ENCODE results near the gene NREP. TPM values are rescaled to one million over a fixed set of nuclear protein-coding genes. Genes with fewer than 3 reads are reported as not detected.

NREP gene
- total and polyA plus RNA-seq, 2 donors (not counting 3 experiments of a cell fraction or from before 2014, with no cell fraction given): 96.7 to 112 TPM

DNA sequence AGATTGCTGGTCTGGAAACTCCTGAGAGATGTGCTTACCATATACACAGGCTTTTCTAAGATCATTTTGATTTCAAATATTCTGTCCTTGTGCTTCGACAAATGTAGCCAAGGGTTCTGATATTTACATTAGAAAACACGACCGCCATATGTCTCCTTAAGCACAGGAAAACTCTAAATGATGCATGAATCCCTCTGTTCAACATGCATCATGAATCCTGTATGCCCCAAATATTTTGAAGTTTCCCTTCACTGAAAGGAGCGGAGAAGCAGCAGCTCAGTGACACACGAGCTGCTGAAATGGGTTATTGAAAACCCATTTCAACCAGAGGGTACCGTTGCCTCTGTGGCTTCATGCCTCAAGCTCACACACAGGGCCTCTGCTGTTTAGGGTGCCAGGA lies 74.4 kb downstream of the NREP start:
- dilution Hi-C loops (cut with MboI; ENCODE audit: extremely low pct_ligation_motif_present, low sequenced_read_pairs): no loop called here
- no peaks in the 10 kb centered on the region for H3K27me3 ChIP-seq (ENCODE audit: control insufficient read depth in 2 of 2, insufficient read depth in 2 of 2, low read length in 2 of 2)
- no peak overlapping the region for H3K27ac ChIP-seq (ENCODE audit: insufficient read depth, low read depth, low read length)
- peaks cover 27% of the 10 kb centered on the region for H3K4me1 ChIP-seq (ENCODE audit: control insufficient read depth, extremely low read depth, insufficient read depth, low read length)
- ChIA-PET POLR2A (no interaction called here), CTCF (interaction anchor here (0.9 to 3.7 kb wide), 3 partner anchors 131 to 132 kb away, joined by 3 to 30 read pairs (median 4); no protein-coding TSS in a partner anchor)
- no peaks in the 10 kb centered on the region for H3K36me3 ChIP-seq (ENCODE audit: control insufficient read depth in 2 of 2, extremely low read depth in 1 of 2, insufficient read depth in 2 of 2, low read length in 2 of 2)
- DNase-seq (ENCODE audit: low read depth, low spot score) (no peak), FAIRE-seq (no peak)
- no peak overlapping the region for H3K4me3 ChIP-seq (replicated peaks in 1 of 3; ENCODE audit: insufficient read depth in 1 of 3, low read depth in 1 of 3, low read length in 3 of 3)
- no peak overlapping the region for H3K9ac ChIP-seq (replicated peaks; ENCODE audit: extremely low read depth, insufficient read depth, low read length)
- no peaks in the 10 kb centered on the region for H3K9me1 ChIP-seq (replicated peaks; ENCODE audit: control insufficient read depth, extremely low read depth, insufficient read depth, low read length)
- no TSS peak for BruUV-seq (replicated peaks)
- H3K9me3 ChIP-seq (replicated peaks; ENCODE audit: control insufficient read depth, insufficient read depth, low read length): no peaks in the 10 kb centered on the region
- intact Hi-C loops (cut with micrococcal nuclease): no loop called here
- H3K79me2 ChIP-seq (ENCODE audit: control insufficient read depth, insufficient read depth, low read length): no peaks in the 10 kb centered on the region
- H2AFZ ChIP-seq (ENCODE audit: low read depth, low read length): no peak overlapping the region
- TF ChIP-seq EZH2 (IDR thresholded peaks at IDR 0.05; ENCODE audit: borderline replicate concordance, low read depth, low read length, severe bottlenecking): no peak
- TF ChIP-seq, protein P1, sequence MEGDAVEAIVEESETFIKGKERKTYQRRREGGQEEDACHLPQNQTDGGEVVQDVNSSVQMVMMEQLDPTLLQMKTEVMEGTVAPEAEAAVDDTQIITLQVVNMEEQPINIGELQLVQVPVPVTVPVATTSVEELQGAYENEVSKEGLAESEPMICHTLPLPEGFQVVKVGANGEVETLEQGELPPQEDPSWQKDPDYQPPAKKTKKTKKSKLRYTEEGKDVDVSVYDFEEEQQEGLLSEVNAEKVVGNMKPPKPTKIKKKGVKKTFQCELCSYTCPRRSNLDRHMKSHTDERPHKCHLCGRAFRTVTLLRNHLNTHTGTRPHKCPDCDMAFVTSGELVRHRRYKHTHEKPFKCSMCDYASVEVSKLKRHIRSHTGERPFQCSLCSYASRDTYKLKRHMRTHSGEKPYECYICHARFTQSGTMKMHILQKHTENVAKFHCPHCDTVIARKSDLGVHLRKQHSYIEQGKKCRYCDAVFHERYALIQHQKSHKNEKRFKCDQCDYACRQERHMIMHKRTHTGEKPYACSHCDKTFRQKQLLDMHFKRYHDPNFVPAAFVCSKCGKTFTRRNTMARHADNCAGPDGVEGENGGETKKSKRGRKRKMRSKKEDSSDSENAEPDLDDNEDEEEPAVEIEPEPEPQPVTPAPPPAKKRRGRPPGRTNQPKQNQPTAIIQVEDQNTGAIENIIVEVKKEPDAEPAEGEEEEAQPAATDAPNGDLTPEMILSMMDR (IDR thresholded peaks at IDR 0.05; ENCODE audit: extremely low read depth in 1 of 2, insufficient read depth in 1 of 2, low read depth in 1 of 2, low read length in 2 of 2): no peak
- TF ChIP-seq MAX (IDR thresholded peaks at IDR 0.05; ENCODE audit: insufficient read depth, insufficient read length): no peak
- no peak for TF ChIP-seq POLR2AphosphoS5 (IDR thresholded peaks at IDR 0.05; ENCODE audit: insufficient read depth, low read depth, low read length)
- TF ChIP-seq MYC (IDR thresholded peaks at IDR 0.05; ENCODE audit: low read depth, low read length): no peak
- no peak for TF ChIP-seq JUN (IDR thresholded peaks at IDR 0.05; ENCODE audit: borderline replicate concordance, insufficient read depth, insufficient read length, low read depth)
- TF ChIP-seq POLR2A (IDR thresholded peaks at IDR 0.05; ENCODE audit: low read depth, low read length): no peak
- TF ChIP-seq FOS (IDR thresholded peaks at IDR 0.05; ENCODE audit: borderline replicate concordance, insufficient read depth, low read length): no peak
- no peak for TF ChIP-seq GATA2 (IDR thresholded peaks at IDR 0.05; ENCODE audit: insufficient read depth, insufficient read length, low read depth, low read length)
- no peaks in the 10 kb centered on the region for H4K20me1 ChIP-seq (replicated peaks; ENCODE audit: control insufficient read depth, extremely low read depth, insufficient read depth, low read length)
- H3K4me2 ChIP-seq (ENCODE audit: insufficient read depth, low read length): no peak overlapping the region

Measured in endothelial cell of umbilical vein (primary cell).